ENCODE results near the gene GTF2IRD1.
"Not testable (repeated sequence)": the region's sequence is repeated elsewhere in the genome, so short reads cannot be mapped to it uniquely, and the experiment has no call there.

Gene GTF2IRD1

GRCh38 chr7:74528773-74529172, 75.1 kb downstream of the GTF2IRD1 start:
- H3K4me1 ChIP-seq (ENCODE audit: control insufficient read depth, insufficient read depth, low read length, unreplicated experiment); H3K36me3 ChIP-seq (ENCODE audit: insufficient read depth, low read length); H3K4me3 ChIP-seq (ENCODE audit: low read depth, low read length); H2AFZ ChIP-seq (ENCODE audit: low read length, unreplicated experiment); H3K27me3 ChIP-seq (ENCODE audit: insufficient read depth, low read length); H3K79me2 ChIP-seq (ENCODE audit: control insufficient read depth, insufficient read depth, low read length, unreplicated experiment); H3K27ac ChIP-seq (ENCODE audit: low read depth, low read length): not testable (repeated sequence)

- H3K4me3 ChIP-seq (ENCODE audit: low read depth, low read length) = no peak overlapping the region
- no peaks in the 10 kb centered on the region for H3K79me2 ChIP-seq (ENCODE audit: control insufficient read depth, insufficient read depth, low read length, unreplicated experiment)
- no peaks in the 10 kb centered on the region for H3K27me3 ChIP-seq (ENCODE audit: insufficient read depth, low read length)
- no peaks in the 10 kb centered on the region for H3K4me1 ChIP-seq (ENCODE audit: control insufficient read depth, insufficient read depth, low read length, unreplicated experiment)
- no peaks in the 10 kb centered on the region for H3K36me3 ChIP-seq (ENCODE audit: insufficient read depth, low read length)
- H3K27ac ChIP-seq (ENCODE audit: low read depth, low read length) = no peak overlapping the region
- H2AFZ ChIP-seq (ENCODE audit: low read length, unreplicated experiment) = no peak overlapping the region
Observed at GRCh38 chr7:74535951-74536356, 82.2 kb downstream of the GTF2IRD1 start.

GRCh38 chr7:74541937-74542336, 88.2 kb downstream of the GTF2IRD1 start:
- H3K4me3 ChIP-seq (ENCODE audit: low read depth, low read length); H2AFZ ChIP-seq (ENCODE audit: low read length, unreplicated experiment); H3K27ac ChIP-seq (ENCODE audit: low read depth, low read length); H3K27me3 ChIP-seq (ENCODE audit: insufficient read depth, low read length); H3K4me1 ChIP-seq (ENCODE audit: control insufficient read depth, insufficient read depth, low read length, unreplicated experiment); H3K79me2 ChIP-seq (ENCODE audit: control insufficient read depth, insufficient read depth, low read length, unreplicated experiment): not testable (repeated sequence)
- H3K36me3 ChIP-seq (ENCODE audit: insufficient read depth, low read length) = peaks cover 17% of the 10 kb centered on the region

- H3K27me3 ChIP-seq (ENCODE audit: insufficient read depth, low read length) = no peaks in the 10 kb centered on the region
- H2AFZ ChIP-seq (ENCODE audit: low read length, unreplicated experiment) = no peak overlapping the region
- no peak overlapping the region for H3K4me3 ChIP-seq (ENCODE audit: low read depth, low read length)
- H3K36me3 ChIP-seq (ENCODE audit: insufficient read depth, low read length) = peaks cover 17% of the 10 kb centered on the region
- no peaks in the 10 kb centered on the region for H3K4me1 ChIP-seq (ENCODE audit: control insufficient read depth, insufficient read depth, low read length, unreplicated experiment)
- H3K27ac ChIP-seq (ENCODE audit: low read depth, low read length) = no peak overlapping the region
- H3K79me2 ChIP-seq (ENCODE audit: control insufficient read depth, insufficient read depth, low read length, unreplicated experiment) = no peaks in the 10 kb centered on the region
Observed at GRCh38 chr7:74542558-74543117, 88.9 kb downstream of the GTF2IRD1 start.

- Histone ChIP-seq H2AFZ (ENCODE audit: low read length, unreplicated experiment) (no peak overlapping the region), H3K27ac (ENCODE audit: low read depth, low read length) (no peak overlapping the region), H3K4me3 (ENCODE audit: low read depth, low read length) (no peak overlapping the region), H3K79me2 (ENCODE audit: control insufficient read depth, insufficient read depth, low read length, unreplicated experiment) (no peaks in the 10 kb centered on the region), H3K4me1 (ENCODE audit: control insufficient read depth, insufficient read depth, low read length, unreplicated experiment) (no peaks in the 10 kb centered on the region), H3K36me3 (ENCODE audit: insufficient read depth, low read length) (peaks cover 17% of the 10 kb centered on the region), H3K27me3 (ENCODE audit: insufficient read depth, low read length) (no peaks in the 10 kb centered on the region)
Observed at GRCh38 chr7:74544706-74545469, 91.2 kb downstream of the GTF2IRD1 start.

- H3K27ac ChIP-seq (ENCODE audit: low read depth, low read length) = no peak overlapping the region
- no peak overlapping the region for H2AFZ ChIP-seq (ENCODE audit: low read length, unreplicated experiment)
- no peaks in the 10 kb centered on the region for H3K4me1 ChIP-seq (ENCODE audit: control insufficient read depth, insufficient read depth, low read length, unreplicated experiment)
- H3K27me3 ChIP-seq (ENCODE audit: insufficient read depth, low read length) = no peaks in the 10 kb centered on the region
- H3K79me2 ChIP-seq (ENCODE audit: control insufficient read depth, insufficient read depth, low read length, unreplicated experiment) = no peaks in the 10 kb centered on the region
- no peak overlapping the region for H3K4me3 ChIP-seq (ENCODE audit: low read depth, low read length)
- peaks cover 17% of the 10 kb centered on the region for H3K36me3 ChIP-seq (ENCODE audit: insufficient read depth, low read length)
Observed at GRCh38 chr7:74545921-74546320, 92.2 kb downstream of the GTF2IRD1 start.

- not testable (repeated sequence) for H2AFZ ChIP-seq (ENCODE audit: low read length, unreplicated experiment); H3K4me1 ChIP-seq (ENCODE audit: control insufficient read depth, insufficient read depth, low read length, unreplicated experiment); H3K36me3 ChIP-seq (ENCODE audit: insufficient read depth, low read length); H3K27me3 ChIP-seq (ENCODE audit: insufficient read depth, low read length); H3K27ac ChIP-seq (ENCODE audit: low read depth, low read length); H3K4me3 ChIP-seq (ENCODE audit: low read depth, low read length); H3K79me2 ChIP-seq (ENCODE audit: control insufficient read depth, insufficient read depth, low read length, unreplicated experiment)
Observed at GRCh38 chr7:74553596-74554012, 99.9 kb downstream of the GTF2IRD1 start.

GRCh38 chr7:74554178-74554577, 100.5 kb downstream of the GTF2IRD1 start:
- Histone ChIP-seq H3K27ac (ENCODE audit: low read depth, low read length) (no peak overlapping the region), H3K4me1 (ENCODE audit: control insufficient read depth, insufficient read depth, low read length, unreplicated experiment) (no peaks in the 10 kb centered on the region), H3K79me2 (ENCODE audit: control insufficient read depth, insufficient read depth, low read length, unreplicated experiment) (no peaks in the 10 kb centered on the region), H2AFZ (ENCODE audit: low read length, unreplicated experiment) (no peak overlapping the region), H3K4me3 (ENCODE audit: low read depth, low read length) (no peak overlapping the region), H3K27me3 (ENCODE audit: insufficient read depth, low read length) (no peaks in the 10 kb centered on the region), H3K36me3 (ENCODE audit: insufficient read depth, low read length) (peaks cover under 1% of the 10 kb centered on the region; the same call in 1 of the 2 replicates)

- Histone ChIP-seq H2AFZ (ENCODE audit: low read length, unreplicated experiment) (no peak overlapping the region), H3K27ac (ENCODE audit: low read depth, low read length) (no peak overlapping the region), H3K79me2 (ENCODE audit: control insufficient read depth, insufficient read depth, low read length, unreplicated experiment) (no peaks in the 10 kb centered on the region), H3K4me3 (ENCODE audit: low read depth, low read length) (no peak overlapping the region), H3K27me3 (ENCODE audit: insufficient read depth, low read length) (no peaks in the 10 kb centered on the region), H3K4me1 (ENCODE audit: control insufficient read depth, insufficient read depth, low read length, unreplicated experiment) (no peaks in the 10 kb centered on the region), H3K36me3 (ENCODE audit: insufficient read depth, low read length) (peaks cover 4% of the 10 kb centered on the region; the same call in 1 of the 2 replicates)
Observed at GRCh38 chr7:74560086-74560719, 106.5 kb downstream of the GTF2IRD1 start.

GRCh38 chr7:74561898-74562613, 108.3 kb downstream of the GTF2IRD1 start:
- no peak overlapping the region for H2AFZ ChIP-seq (ENCODE audit: low read length, unreplicated experiment)
- no peaks in the 10 kb centered on the region for H3K4me1 ChIP-seq (ENCODE audit: control insufficient read depth, insufficient read depth, low read length, unreplicated experiment)
- peaks cover 7% of the 10 kb centered on the region; the same call in 1 of the 2 replicates for H3K36me3 ChIP-seq (ENCODE audit: insufficient read depth, low read length)
- H3K4me3 ChIP-seq (ENCODE audit: low read depth, low read length) = no peak overlapping the region
- no peaks in the 10 kb centered on the region for H3K27me3 ChIP-seq (ENCODE audit: insufficient read depth, low read length)
- no peak overlapping the region for H3K27ac ChIP-seq (ENCODE audit: low read depth, low read length)
- H3K79me2 ChIP-seq (ENCODE audit: control insufficient read depth, insufficient read depth, low read length, unreplicated experiment) = no peaks in the 10 kb centered on the region

Measured in ACC112 (cell line).